Sciatic nerve (tissue), 1 donor: ENCODE results near the gene LCN1. TPM values are rescaled to one million over a fixed set of nuclear protein-coding genes. Genes with fewer than 3 reads are reported as not detected.

ENCODE experiments used
- total RNA-seq: library from RNA; stranded (reverse); fragmentation: NEBNext Ultra II Directional; extraction: Animal tissue kit (Norgen Biotek cat#: 25700); gene quantifications from one replicate; pipeline ENCODE4 v1.2.1, GENCODE V29; 2021
- donor health status: DM: no; HTN: no; CAD: no.

Gene LCN1
- total RNA-seq, 1 donor from 2014 or later, result not detected

Other genes with a start within 250 kb of the LCN1 start
- 13.9 TPM for gene PPP1R26, start 41.7 kb upstream of the LCN1 start, total RNA-seq
- gene MRPS2, start 20.8 kb upstream of the LCN1 start, total RNA-seq, result 17.5 TPM
- gene OBP2A, start 24.7 kb downstream of the LCN1 start, total RNA-seq, result not detected
- not detected for gene PAEP, start 40.3 kb downstream of the LCN1 start, total RNA-seq
- gene GLT6D1, start 118.1 kb downstream of the LCN1 start, total RNA-seq, result not detected
- not detected for gene LCN9, start 141.9 kb downstream of the LCN1 start, total RNA-seq
- gene SOHLH1, start 178.0 kb downstream of the LCN1 start, total RNA-seq, result not detected
- 0.53 TPM for gene KCNT1, start 180.7 kb downstream of the LCN1 start, total RNA-seq